Naive thymus-derived CD4-positive, alpha-beta T cell (primary cell): ENCODE data around the gene CARD9. TPM values are rescaled to one million over a fixed set of nuclear protein-coding genes. Genes with fewer than 3 reads are reported as not detected.

Experiments used
- ATAC-seq: fragments of 150-1000 bp; cut with Tn5 transposase; 2 replicates; pipeline ENCODE4 v1.10.0; 2021; ENCODE audit warnings: mild to moderate bottlenecking, moderate library complexity
- CTCF ChIA-PET: fragments of 350-600 bp; sonication (Branson Sonifier 250); formaldehyde crosslinking; loops from one replicate; lab custom pipeline; 2021; ENCODE audit warnings: antibody characterized with exemption; lab: Charles Lee
- POLR2A ChIA-PET: fragments of 350-600 bp; sonication (Branson Sonifier 250); formaldehyde crosslinking; loops from one replicate; lab custom pipeline; 2021; ENCODE audit warnings: antibody characterized with exemption, inconsistent platforms; lab: Charles Lee
- DNase-seq, 9 donors: peaks; one replicate each; pipeline versions ENCODE4 v3.0.0 to v3.0.0-alpha.2; 2020 to 2022; ENCODE audit warnings: mixed read lengths in 1 of 9
- H3K27ac ChIP-seq: one replicate; pipeline ENCODE4 v1.7.0; 2013; ENCODE audit warnings: mild to moderate bottlenecking, low read depth, low read length, moderate library complexity
- H3K27me3 ChIP-seq, 2 donors: one replicate each; pipeline ENCODE4 v1.7.0; 2013; ENCODE audit warnings: low read length in 2 of 2, mild to moderate bottlenecking in 2 of 2, moderate library complexity in 2 of 2; ENCODE audit not compliant: control insufficient read depth in 2 of 2, insufficient read depth in 2 of 2
- H3K36me3 ChIP-seq, 3 experiments: 1 replicate in 2 of 3; 2 replicates in 1 of 3; pipeline ENCODE4 v1.7.0; 2013; ENCODE audit warnings: low read length in 3 of 3, mild to moderate bottlenecking in 3 of 3, moderate library complexity in 1 of 3; ENCODE audit not compliant: insufficient read depth in 3 of 3, control insufficient read depth in 2 of 3
- H3K4me1 ChIP-seq, 2 donors: one replicate each; pipeline ENCODE4 v1.7.0; 2013; ENCODE audit warnings: low read length in 2 of 2, mild to moderate bottlenecking in 2 of 2, moderate library complexity in 1 of 2; ENCODE audit not compliant: control insufficient read depth in 2 of 2, insufficient read depth in 2 of 2
- H3K4me3 ChIP-seq: 2 replicates; pipeline ENCODE4 v1.7.0; 2013; ENCODE audit warnings: mild to moderate bottlenecking, low read length
- H3K9me3 ChIP-seq, 3 experiments: 1 replicate in 2 of 3; 2 replicates in 1 of 3; pipeline ENCODE4 v1.7.0; 2013; ENCODE audit warnings: low read length in 3 of 3; ENCODE audit not compliant: control insufficient read depth in 2 of 3
- H3K27ac Mint-ChIP-seq, 9 donors: one replicate each; pipeline ENCODE4 v1.8.0; 2020 to 2022; ENCODE audit warnings: mixed read lengths in 9 of 9, mild to moderate bottlenecking in 8 of 9, moderate library complexity in 5 of 9, inconsistent platforms in 2 of 9
- H3K27me3 Mint-ChIP-seq, 5 donors: one replicate each; pipeline ENCODE4 v1.8.0; 2021 to 2022; ENCODE audit warnings: mixed read lengths in 5 of 5, mild to moderate bottlenecking in 1 of 5
- H3K36me3 Mint-ChIP-seq, 5 donors: one replicate each; pipeline ENCODE4 v1.8.0; 2020 to 2022; ENCODE audit warnings: mixed read lengths in 5 of 5, mild to moderate bottlenecking in 3 of 5, inconsistent platforms in 1 of 5
- H3K4me1 Mint-ChIP-seq, 7 donors: one replicate each; pipeline ENCODE4 v1.8.0; 2020 to 2022; ENCODE audit warnings: mixed read lengths in 7 of 7, mild to moderate bottlenecking in 3 of 7, inconsistent platforms in 1 of 7
- H3K4me3 Mint-ChIP-seq, 10 donors: one replicate each; pipeline ENCODE4 v1.8.0; 2020 to 2022; ENCODE audit warnings: mild to moderate bottlenecking in 10 of 10, mixed read lengths in 10 of 10, moderate library complexity in 6 of 10, inconsistent platforms in 2 of 10
- H3K9me3 Mint-ChIP-seq, 11 donors: one replicate each; pipeline ENCODE4 v1.8.0; 2020 to 2022; ENCODE audit warnings: mixed read lengths in 11 of 11, mild to moderate bottlenecking in 4 of 11, inconsistent platforms in 1 of 11, moderate library complexity in 1 of 11
- intact Hi-C, 2 donors: fragments of 100-400 bp; cut with micrococcal nuclease; formaldehyde crosslinking; loops; one replicate each; pipeline ENCODE4 v1.15.1; 2023
- polyA plus RNA-seq, 2 donors: library from polyadenylated mRNA; unstranded; fragments of 300-500 nt; fragmentation: Illumina TruSeq; gene quantifications; one replicate each; pipeline ENCODE4 v1.2.3, GENCODE V29; 2021
- total RNA-seq, 6 experiments: library from RNA in 5 of 6; stranded (reverse) in 5 of 6; gene quantifications; 1 replicate in 5 of 6; 2 replicates in 1 of 6; pipeline ENCODE4 v1.2.3 and lab custom pipeline; 2021 to 2026

Gene CARD9
- total and polyA plus RNA-seq, 7 experiments from 2014 or later: 0.10 to 19.9 (median 1.1) TPM

GRCh38 chr9:136380381-136380780, 6.9 kb upstream of the CARD9 start:
- H3K27me3 Mint-ChIP-seq: no peaks in the 10 kb centered on the region
- peaks cover 0 to 9% (median 4%) of the 10 kb centered on the region in 5 donors for H3K36me3 Mint-ChIP-seq
- H3K27me3 ChIP-seq: no peaks in the 10 kb centered on the region
- ATAC-seq (no peak), DNase-seq (no peak)
- CTCF ChIA-PET: no interaction called here
- H3K27ac ChIP-seq: no peak overlapping the region
- POLR2A ChIA-PET: interaction anchor here (1.0 kb wide), 1 partner anchor 26 kb away, joined by 3 read pairs; no protein-coding TSS in a partner anchor
- peaks cover 8 to 16% (median 9%) of the 10 kb centered on the region in 7 donors for H3K4me1 Mint-ChIP-seq
- H3K9me3 ChIP-seq: no peaks in the 10 kb centered on the region
- no peak overlapping the region for H3K27ac Mint-ChIP-seq
- peaks cover 8 to 12% of the 10 kb centered on the region in 2 donors for H3K4me1 ChIP-seq
- no peaks in the 10 kb centered on the region for H3K9me3 Mint-ChIP-seq
- no peak overlapping the region for H3K4me3 ChIP-seq
- intact Hi-C loops: no loop called here
- peaks cover 0 to 67% (median 0%) of the 10 kb centered on the region in 3 experiments for H3K36me3 ChIP-seq
- no peak overlapping the region for H3K4me3 Mint-ChIP-seq

GRCh38 chr9:136379891-136380290, 6.4 kb upstream of the CARD9 start:
- Mint-ChIP-seq H3K9me3 (no peaks in the 10 kb centered on the region), H3K27ac (no peak overlapping the region), H3K4me1 (peaks cover 3 to 11% (median 5%) of the 10 kb centered on the region in 7 donors), H3K4me3 (no peak overlapping the region), H3K36me3 (peaks cover 0 to 5% (median 4%) of the 10 kb centered on the region in 5 donors), H3K27me3 (no peaks in the 10 kb centered on the region)
- POLR2A ChIA-PET: no interaction called here
- ATAC-seq (no peak), DNase-seq (no peak)
- H3K27me3 ChIP-seq: no peaks in the 10 kb centered on the region
- H3K36me3 ChIP-seq: peaks cover 0 to 67% (median 0%) of the 10 kb centered on the region in 3 experiments
- CTCF ChIA-PET: no interaction called here
- no peaks in the 10 kb centered on the region for H3K9me3 ChIP-seq
- H3K4me3 ChIP-seq: no peak overlapping the region
- intact Hi-C loops: no loop called here
- H3K27ac ChIP-seq: no peak overlapping the region
- peaks cover 3 to 8% of the 10 kb centered on the region in 2 donors for H3K4me1 ChIP-seq

GRCh38 chr9:136379401-136379800, 5.9 kb upstream of the CARD9 start:
- Mint-ChIP-seq H3K36me3 (peaks cover 0 to 2% (median 0%) of the 10 kb centered on the region in 5 donors), H3K27me3 (no peaks in the 10 kb centered on the region), H3K4me3 (no peak overlapping the region), H3K4me1 (peaks cover 0 to 7% (median 0%) of the 10 kb centered on the region in 7 donors), H3K9me3 (no peaks in the 10 kb centered on the region), H3K27ac (no peak overlapping the region)
- no peak overlapping the region for H3K4me3 ChIP-seq
- ChIA-PET POLR2A (no interaction called here), CTCF (no interaction called here)
- H3K27ac ChIP-seq: no peak overlapping the region
- peaks cover 0 to 3% of the 10 kb centered on the region in 2 donors for H3K4me1 ChIP-seq
- no peaks in the 10 kb centered on the region for H3K9me3 ChIP-seq
- H3K36me3 ChIP-seq: peaks cover 0 to 67% (median 0%) of the 10 kb centered on the region in 3 experiments
- ATAC-seq: no peak
- intact Hi-C loops: no loop called here
- no peaks in the 10 kb centered on the region for H3K27me3 ChIP-seq
- DNase-seq: no peak

- CTCF ChIA-PET: no interaction called here
- Mint-ChIP-seq H3K4me1 (peaks cover 0 to 2% (median 0%) of the 10 kb centered on the region in 7 donors), H3K27me3 (no peaks in the 10 kb centered on the region), H3K4me3 (no peak overlapping the region), H3K36me3 (no peaks in the 10 kb centered on the region), H3K9me3 (no peaks in the 10 kb centered on the region), H3K27ac (no peak overlapping the region)
- no peaks in the 10 kb centered on the region for H3K9me3 ChIP-seq
- H3K27me3 ChIP-seq: no peaks in the 10 kb centered on the region
- intact Hi-C loops: no loop called here
- H3K4me3 ChIP-seq: no peak overlapping the region
- POLR2A ChIA-PET: no interaction called here
- DNase-seq (no peak), ATAC-seq (no peak)
- H3K27ac ChIP-seq: no peak overlapping the region
- H3K36me3 ChIP-seq: peaks cover 0 to 62% (median 0%) of the 10 kb centered on the region in 3 experiments
- H3K4me1 ChIP-seq: no peaks in the 10 kb centered on the region
These were observed 5.5 kb upstream of the CARD9 start for GRCh38 chr9:136379003-136379287.

GRCh38 chr9:136378170-136379002, 4.9 kb upstream of the CARD9 start:
- ChIA-PET POLR2A (no interaction called here), CTCF (no interaction called here)

GRCh38 chr9:136377341-136378169, 4.1 kb upstream of the CARD9 start:
- no peaks in the 10 kb centered on the region for H3K36me3 Mint-ChIP-seq
- Histone ChIP-seq H3K9me3 (no peaks in the 10 kb centered on the region), H3K4me1 (no peaks in the 10 kb centered on the region), H3K27ac (no peak overlapping the region), H3K36me3 (peaks cover 0 to 48% (median 0%) of the 10 kb centered on the region in 3 experiments), H3K27me3 (no peaks in the 10 kb centered on the region), H3K4me3 (no peak overlapping the region)
- CTCF ChIA-PET: no interaction called here
- DNase-seq (no peak), ATAC-seq (no peak)
- H3K4me3 Mint-ChIP-seq: no peak overlapping the region
- intact Hi-C loops: no loop called here
- no peaks in the 10 kb centered on the region for H3K27me3 Mint-ChIP-seq
- no peaks in the 10 kb centered on the region for H3K9me3 Mint-ChIP-seq
- POLR2A ChIA-PET: no interaction called here
- no peak overlapping the region for H3K27ac Mint-ChIP-seq
- H3K4me1 Mint-ChIP-seq: peaks cover 0 to 2% (median 0%) of the 10 kb centered on the region in 7 donors

More at GRCh38 chr9:136378170-136379002, 4.9 kb upstream of the CARD9 start:
- H3K27me3 ChIP-seq: no peaks in the 10 kb centered on the region
- intact Hi-C loops: no loop called here
- Mint-ChIP-seq H3K36me3 (no peaks in the 10 kb centered on the region), H3K27ac (no peak overlapping the region), H3K4me3 (no peak overlapping the region), H3K9me3 (no peaks in the 10 kb centered on the region), H3K27me3 (no peaks in the 10 kb centered on the region), H3K4me1 (peaks cover 0 to 2% (median 0%) of the 10 kb centered on the region in 7 donors)
- no peak overlapping the region for H3K4me3 ChIP-seq
- no peak overlapping the region for H3K27ac ChIP-seq
- DNase-seq (no peak), ATAC-seq (no peak)
- no peaks in the 10 kb centered on the region for H3K4me1 ChIP-seq
- no peaks in the 10 kb centered on the region for H3K9me3 ChIP-seq
- H3K36me3 ChIP-seq: peaks cover 0 to 57% (median 0%) of the 10 kb centered on the region in 3 experiments
